Measurements from ENCODE around the gene NSMCE1.
"Not testable (repeated sequence)": the region's sequence is repeated elsewhere in the genome, so short reads cannot be mapped to it uniquely, and the experiment has no call there.

Gene NSMCE1

DNA sequence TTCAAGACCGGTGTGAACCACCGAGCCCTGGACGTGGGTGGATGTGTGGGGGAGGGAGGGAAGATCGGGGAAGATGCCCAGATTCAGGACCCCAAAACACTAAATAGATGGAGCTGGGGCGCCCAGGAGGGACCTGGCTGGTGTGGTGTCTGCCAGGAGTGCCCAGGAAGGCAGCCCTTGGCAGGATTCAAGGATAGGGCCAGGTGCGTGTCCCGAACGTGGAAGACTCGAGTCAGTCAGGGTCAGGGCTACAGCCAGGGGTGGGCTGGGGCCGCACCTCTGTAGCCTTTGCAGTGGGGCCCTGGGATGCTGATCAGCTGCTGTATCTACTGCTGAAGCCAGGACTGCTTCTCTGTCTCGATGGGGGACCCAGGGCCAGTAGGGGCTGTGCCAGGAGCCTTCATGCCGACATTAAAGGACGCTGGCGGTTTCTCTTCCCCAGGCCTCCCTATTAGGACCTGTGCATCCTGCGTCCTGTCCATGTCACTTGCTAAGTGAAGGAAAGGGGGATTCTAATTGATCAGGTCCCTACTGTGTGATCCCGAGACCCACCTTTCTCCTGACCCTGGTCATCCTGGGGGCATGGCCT lies 52.2 kb downstream of the NSMCE1 start:
- no peak for DNase-seq (ENCODE audit: low read depth)

DNA sequence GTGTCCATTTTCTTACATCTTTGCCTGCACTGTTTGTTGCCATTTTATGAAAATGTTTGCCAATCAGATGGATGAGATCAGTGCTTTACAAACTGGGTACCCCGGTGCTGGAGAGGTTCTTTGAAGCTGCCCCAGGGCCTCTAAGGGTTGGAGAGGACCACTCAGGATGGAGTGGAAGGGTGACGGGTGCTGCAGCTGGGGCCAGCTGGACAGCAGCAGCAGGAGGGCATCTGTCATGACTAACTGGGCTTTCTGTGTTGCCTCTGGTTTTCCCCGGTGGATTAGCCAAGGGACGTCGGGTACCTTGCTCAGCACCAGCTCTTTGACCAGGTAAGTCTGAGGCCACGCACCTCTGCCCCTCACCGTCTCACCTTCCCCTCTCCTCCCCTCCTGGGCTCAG lies 52.9 kb downstream of the NSMCE1 start:
- no peak for DNase-seq (ENCODE audit: low read depth)

DNA sequence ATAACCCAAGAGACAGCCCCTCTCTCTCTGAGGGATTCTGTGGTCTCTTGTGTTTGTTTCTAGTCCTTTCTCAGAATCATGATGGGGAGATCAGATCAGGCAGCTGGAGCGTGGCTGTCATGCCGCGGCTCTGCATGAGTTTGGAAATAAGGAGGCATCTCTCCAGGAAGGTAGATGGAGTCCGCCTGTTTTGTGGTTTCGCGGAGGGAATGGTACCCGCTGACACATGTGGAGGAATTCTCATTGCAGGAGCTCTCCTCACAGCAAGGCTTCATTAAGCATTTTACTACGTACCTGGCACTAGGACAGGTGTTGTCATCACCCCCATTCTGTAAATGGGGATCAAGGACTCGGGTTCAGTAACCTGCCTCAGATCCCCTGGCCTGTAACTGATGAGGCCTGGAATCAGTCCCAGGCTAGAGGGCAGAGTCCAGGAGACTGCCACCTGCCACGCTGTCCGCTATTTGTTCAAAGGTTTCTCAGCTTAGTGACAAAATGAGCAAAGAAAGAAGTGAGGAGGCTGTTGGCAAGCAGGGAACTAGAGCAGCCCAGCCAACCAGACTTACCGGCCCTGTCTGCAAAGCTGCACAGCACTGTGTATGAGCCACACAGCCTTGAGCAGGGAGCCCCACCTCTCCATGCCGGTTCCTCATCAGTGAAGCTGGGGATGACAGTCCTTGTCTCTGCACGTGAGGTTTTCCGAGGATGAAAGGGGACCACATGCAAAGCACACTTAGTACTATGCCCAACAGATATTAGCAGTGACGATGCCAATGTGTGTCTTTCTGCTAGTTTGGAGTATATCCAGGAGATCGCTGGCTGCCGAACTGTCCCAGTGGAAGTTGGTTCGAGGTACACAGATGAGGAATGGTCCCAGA lies 54.2 kb downstream of the NSMCE1 start:
- no peak for DNase-seq (ENCODE audit: low read depth)

GRCh38 chr16:27211026-27211425 lies 57.5 kb downstream of the NSMCE1 start:
- no peak for DNase-seq (ENCODE audit: low read depth)

- no peak for DNase-seq (ENCODE audit: low read depth)
Observed at GRCh38 chr16:27210174-27210573, 58.4 kb downstream of the NSMCE1 start.

DNA sequence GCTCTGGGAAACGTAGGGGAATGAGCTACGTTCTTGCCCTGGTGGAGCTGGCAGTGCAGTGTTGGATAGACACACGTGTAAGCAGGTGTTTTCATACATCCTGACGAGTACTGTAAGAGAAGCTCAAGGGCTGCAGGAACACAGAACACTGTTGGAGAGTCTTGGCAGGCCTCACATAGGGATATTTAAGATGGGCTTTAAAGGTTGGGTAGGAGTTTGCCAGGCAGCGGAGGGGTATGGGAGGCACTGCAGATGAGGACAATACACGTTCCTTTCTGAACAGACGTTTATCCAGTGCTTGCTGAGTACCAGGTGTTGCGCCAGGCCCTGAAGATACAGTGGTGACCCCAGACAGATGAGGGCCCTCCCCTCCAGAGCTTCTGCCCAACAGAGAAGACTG lies 59.0 kb downstream of the NSMCE1 start:
- no peak for DNase-seq (ENCODE audit: low read depth)

- DNase-seq (ENCODE audit: low read depth), result no peak
Observed at GRCh38 chr16:27208796-27209195, 59.8 kb downstream of the NSMCE1 start.

GRCh38 chr16:27208081-27208680 lies 60.4 kb downstream of the NSMCE1 start:
- DNase-seq (ENCODE audit: low read depth), result no peak

- not testable (repeated sequence) for DNase-seq (ENCODE audit: low read depth)
Observed at GRCh38 chr16:27207121-27207520, 61.5 kb downstream of the NSMCE1 start.

GRCh38 chr16:27205423-27206065 lies 63.0 kb downstream of the NSMCE1 start:
- no peak for DNase-seq (ENCODE audit: low read depth)

GRCh38 chr16:27204312-27204915 lies 64.2 kb downstream of the NSMCE1 start:
- no peak for DNase-seq (ENCODE audit: low read depth)

- peak; percentile 100 for DNase-seq (ENCODE audit: low read depth)
Observed at GRCh38 chr16:27203507-27204311, 64.9 kb downstream of the NSMCE1 start, which contains the start of gene KDM8. TSS of gene KDM8 (plus strand) at chr16:27203526. CDS start at chr16:27210124, 6,598 bp downstream.

- DNase-seq (ENCODE audit: low read depth), result peak; percentile 82
Observed at GRCh38 chr16:27202923-27203506, 65.6 kb downstream of the NSMCE1 start.

DNA sequence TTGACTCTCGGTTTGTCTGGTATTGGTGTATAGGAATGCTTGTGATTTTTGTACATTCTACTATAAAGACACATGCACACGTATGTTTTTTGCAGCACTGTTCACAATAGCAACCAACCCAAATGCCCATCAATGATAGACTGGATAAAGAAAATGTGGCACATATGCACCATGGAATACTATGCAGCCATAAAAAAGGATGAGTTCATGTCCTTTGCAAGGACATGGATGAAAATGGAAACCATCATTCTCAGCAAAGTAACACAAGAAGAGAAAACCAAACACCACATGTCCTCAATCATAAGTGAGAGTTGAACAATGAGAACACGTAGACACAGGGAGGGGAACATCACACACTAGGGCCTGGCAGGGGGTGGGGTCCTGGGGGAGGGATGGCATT lies 67.7 kb downstream of the NSMCE1 start:
- DNase-seq (ENCODE audit: low read depth), result not testable (repeated sequence)

GRCh38 chr16:27199736-27200135 lies 68.8 kb downstream of the NSMCE1 start:
- no peak for DNase-seq (ENCODE audit: low read depth)

GRCh38 chr16:27199235-27199586 lies 69.4 kb downstream of the NSMCE1 start:
- DNase-seq (ENCODE audit: low read depth), result no peak

- DNase-seq (ENCODE audit: low read depth), result no peak
Observed at GRCh38 chr16:27198451-27199234, 69.9 kb downstream of the NSMCE1 start.

- no peak for DNase-seq (ENCODE audit: low read depth)
Observed at GRCh38 chr16:27197004-27197403, 71.6 kb downstream of the NSMCE1 start.

DNA sequence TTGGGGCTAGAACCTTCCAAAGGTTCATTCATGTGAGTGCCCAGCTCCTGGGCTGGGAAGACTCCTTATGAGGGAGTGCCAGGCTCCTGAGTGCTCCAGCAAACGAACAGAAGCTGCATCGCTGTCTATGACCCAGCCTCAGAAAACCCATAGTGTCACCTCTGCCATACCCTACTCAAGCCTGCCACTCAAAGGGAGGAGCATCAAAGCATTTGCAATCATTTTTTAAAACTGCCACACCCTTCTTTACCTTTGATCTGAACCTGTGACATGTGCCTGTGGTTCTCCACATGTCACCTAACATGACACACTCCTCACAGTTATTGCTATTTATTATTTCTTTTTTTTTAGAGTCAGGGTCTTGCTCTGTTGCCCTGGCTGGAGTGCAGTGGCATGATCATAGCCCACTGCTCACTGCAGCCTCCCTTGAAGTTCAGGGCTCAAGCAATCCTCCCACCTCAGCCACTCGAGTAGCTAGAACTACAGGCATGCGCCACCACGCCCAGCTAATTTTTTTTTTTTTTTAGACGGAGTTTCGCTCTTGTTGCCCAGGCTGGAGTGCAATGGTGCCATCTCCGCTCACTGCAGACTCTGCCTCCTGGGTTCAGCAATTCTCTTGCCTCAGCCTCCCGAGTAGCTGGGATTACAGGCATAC lies 72.5 kb downstream of the NSMCE1 start:
- DNase-seq (ENCODE audit: low read depth), result peak; percentile 51
